B cell (primary cell): Measurements from ENCODE around the gene RHOBTB1. TPM values are rescaled to one million over a fixed set of nuclear protein-coding genes. Genes with fewer than 3 reads are reported as not detected.

Source experiments
- ATAC-seq: fragments of 200-7000 bp; cut with Tn5 transposase; one replicate; pipeline ENCODE4 v1.10.0; 2021; ENCODE audit warnings: low read depth, mild to moderate bottlenecking, moderate number of reproducible peaks, moderate library complexity
- CTCF ChIA-PET: fragments of 350-600 bp; sonication (Branson Sonifier 250); formaldehyde crosslinking; loops from one replicate; lab custom pipeline; 2021; ENCODE audit warnings: antibody characterized with exemption, inconsistent platforms; lab: Charles Lee
- POLR2A ChIA-PET: fragments of 350-600 bp; sonication (Branson Sonifier 250); formaldehyde crosslinking; loops from one replicate; lab custom pipeline; 2021; ENCODE audit warnings: antibody characterized with exemption; lab: Charles Lee
- DNase-seq: peaks from one replicate; pipeline ENCODE4 v3.0.0; 2013
- H2AFZ ChIP-seq: 2 replicates; pipeline ENCODE4 v1.6.1; 2012; ENCODE audit warnings: mild to moderate bottlenecking, low read depth, low read length; ENCODE audit not compliant: insufficient read depth, poor library complexity, severe bottlenecking
- H3K27ac ChIP-seq, 2 donors: 1 replicate in 1 of 2; 2 replicates in 1 of 2; pipeline ENCODE4 v1.5.1; 2012 to 2013; ENCODE audit warnings: low read length in 2 of 2, mild to moderate bottlenecking in 2 of 2, moderate library complexity in 1 of 2
- H3K27me3 ChIP-seq, 4 experiments: fragments of 200-600 bp in 1 of 4; sonication (generic) in 1 of 4; replicated peaks in 1 of 4; 1 replicate in 2 of 4; 2 replicates in 2 of 4; pipeline versions ENCODE4 v1.6.1 to v1.7.0; 2013 to 2016; ENCODE audit warnings: low read length in 3 of 4, mild to moderate bottlenecking in 2 of 4, mixed read lengths in 1 of 4, moderate library complexity in 1 of 4; ENCODE audit not compliant: insufficient read depth in 4 of 4, control insufficient read depth in 3 of 4; ENCODE audit errors: control extremely low read depth in 1 of 4
- H3K36me3 ChIP-seq, 2 experiments: replicated peaks in 1 of 2; 1 replicate in 1 of 2; 2 replicates in 1 of 2; pipeline versions ENCODE4 v1.6.1 to v1.7.1; 2013; ENCODE audit warnings: low read length in 1 of 2; ENCODE audit not compliant: insufficient read depth in 2 of 2, control insufficient read depth in 1 of 2; ENCODE audit errors: control extremely low read depth in 1 of 2, extremely low read depth in 1 of 2
- H3K4me1 ChIP-seq, 2 donors: fragments of 200-600 bp in 1 of 2; sonication (generic) in 1 of 2; 1 replicate in 1 of 2; 2 replicates in 1 of 2; pipeline versions ENCODE4 v1.5.1 to v1.6.1; 2013 to 2017; ENCODE audit warnings: low read length in 2 of 2; ENCODE audit not compliant: control insufficient read depth in 2 of 2, insufficient read depth in 2 of 2
- H3K4me2 ChIP-seq: replicated peaks from 2 replicates; pipeline ENCODE3; 2012; ENCODE audit warnings: mild to moderate bottlenecking, low read depth, low read length; ENCODE audit not compliant: poor library complexity, severe bottlenecking
- H3K4me3 ChIP-seq, 5 experiments: fragments of 200-600 bp in 1 of 5; sonication (generic) in 1 of 5; 1 replicate in 3 of 5; 2 replicates in 2 of 5; pipeline versions ENCODE4 v1.5.1 to v1.7.0; 2011 to 2016; ENCODE audit warnings: low read length in 4 of 5, mild to moderate bottlenecking in 4 of 5, low read depth in 2 of 5, control low read depth in 1 of 5, moderate library complexity in 1 of 5; ENCODE audit not compliant: insufficient read depth in 1 of 5; ENCODE audit errors: control extremely low read depth in 1 of 5, extremely low read depth in 1 of 5
- H3K79me2 ChIP-seq: fragments of 200-600 bp; sonication (generic); one replicate; pipeline ENCODE4 v1.6.0; 2016; ENCODE audit warnings: low read length; ENCODE audit not compliant: control insufficient read depth, insufficient read depth
- H3K9ac ChIP-seq: fragments of 200-600 bp; sonication (generic); 2 replicates; pipeline ENCODE4 v1.6.1; 2017; ENCODE audit warnings: mild to moderate bottlenecking, low read length, moderate library complexity
- H3K9me3 ChIP-seq, 3 donors: one replicate each; pipeline versions ENCODE4 v1.6.1 to v1.7.1; 2013; ENCODE audit warnings: low read length in 2 of 3; ENCODE audit not compliant: control insufficient read depth in 2 of 3, insufficient read depth in 1 of 3; ENCODE audit errors: control extremely low read depth in 1 of 3
- H4K20me1 ChIP-seq: 2 replicates; pipeline ENCODE4 v1.6.0; 2012; ENCODE audit warnings: mild to moderate bottlenecking, low read length; ENCODE audit not compliant: insufficient read depth, control insufficient read depth, poor library complexity, severe bottlenecking
- H3K27ac Mint-ChIP-seq: one replicate; pipeline ENCODE4 v1.8.0; 2021; ENCODE audit warnings: mixed read lengths
- H3K27me3 Mint-ChIP-seq: one replicate; pipeline ENCODE4 v1.8.0; 2021; ENCODE audit warnings: mixed read lengths
- H3K4me1 Mint-ChIP-seq: one replicate; pipeline ENCODE4 v1.8.0; 2021; ENCODE audit warnings: mixed read lengths
- H3K4me3 Mint-ChIP-seq: one replicate; pipeline ENCODE4 v1.8.0; 2021; ENCODE audit warnings: mixed read lengths
- H3K9me3 Mint-ChIP-seq: one replicate; pipeline ENCODE4 v1.8.0; 2022; ENCODE audit warnings: mixed read lengths; ENCODE audit not compliant: insufficient read depth
- EZH2 ChIP-seq: IDR thresholded peaks from 2 replicates; pipeline ENCODE4 v1.6.1; 2012; ENCODE audit warnings: borderline replicate concordance, low read depth, mild to moderate bottlenecking, moderate library complexity, low read length; ENCODE audit not compliant: insufficient read depth, poor library complexity, severe bottlenecking
- WGBS: methylation state at CpG from one replicate; pipeline ENCODE4 v1.1.5; 2013; ENCODE audit warnings: missing lambda C conversion rate; ENCODE audit not compliant: insufficient coverage; 5-methylcytosine and 5-hydroxymethylcytosine counted together
- intact Hi-C: fragments of 100-400 bp; cut with micrococcal nuclease; formaldehyde crosslinking; loops from one replicate; pipeline ENCODE4 v1.10.0; 2022
- polyA plus RNA-seq: library from polyadenylated mRNA; depleted of rRNA; stranded (reverse); fragments of >200 nt; gene quantifications from 2 replicates; pipeline ENCODE4 v1.2.3, GENCODE V29; 2012
- total RNA-seq, 2 donors: library from RNA; stranded (reverse); fragments of 120-200 nt in 1 of 2; gene quantifications; 1 replicate in 1 of 2; 2 replicates in 1 of 2; pipeline versions ENCODE4 v1.2.3 to v1.2.4, GENCODE V29; 2013 to 2022
- TF ChIP-seq, protein P1 (sequence below): fragments of 200-600 bp; IDR thresholded peaks from one replicate; pipeline ENCODE4 v1.8.0; 2022; ENCODE audit warnings: antibody characterized with exemption, mild to moderate bottlenecking

Gene RHOBTB1
- total and polyA plus RNA-seq, 2 donors (not counting 1 experiment from before 2014, with no cell fraction given) = 0.07 to 0.60 TPM

GRCh38 chr10:60937022-60937421 is 7.0 kb downstream of the RHOBTB1 start:
- Histone ChIP-seq H3K27ac (no peak overlapping the region), H2AFZ (no peak overlapping the region), H3K79me2 (no peaks in the 10 kb centered on the region), H4K20me1 (no peaks in the 10 kb centered on the region), H3K4me2 (no peak overlapping the region), H3K9ac (no peak overlapping the region), H3K4me1 (no peaks in the 10 kb centered on the region), H3K9me3 (no peaks in the 10 kb centered on the region), H3K27me3 (no peaks in the 10 kb centered on the region), H3K36me3 (peaks cover 0 to 1% of the 10 kb centered on the region in 2 experiments), H3K4me3 (no peak overlapping the region)
- WGBS = 83% methylated on average over 3 of the region's 4 CpGs
- H3K4me1 Mint-ChIP-seq = no peaks in the 10 kb centered on the region
- ChIA-PET CTCF (no interaction called here), POLR2A (no interaction called here)
- H3K27ac Mint-ChIP-seq = no peak overlapping the region
- TF ChIP-seq EZH2 = no peak
- TF ChIP-seq, protein P1, sequence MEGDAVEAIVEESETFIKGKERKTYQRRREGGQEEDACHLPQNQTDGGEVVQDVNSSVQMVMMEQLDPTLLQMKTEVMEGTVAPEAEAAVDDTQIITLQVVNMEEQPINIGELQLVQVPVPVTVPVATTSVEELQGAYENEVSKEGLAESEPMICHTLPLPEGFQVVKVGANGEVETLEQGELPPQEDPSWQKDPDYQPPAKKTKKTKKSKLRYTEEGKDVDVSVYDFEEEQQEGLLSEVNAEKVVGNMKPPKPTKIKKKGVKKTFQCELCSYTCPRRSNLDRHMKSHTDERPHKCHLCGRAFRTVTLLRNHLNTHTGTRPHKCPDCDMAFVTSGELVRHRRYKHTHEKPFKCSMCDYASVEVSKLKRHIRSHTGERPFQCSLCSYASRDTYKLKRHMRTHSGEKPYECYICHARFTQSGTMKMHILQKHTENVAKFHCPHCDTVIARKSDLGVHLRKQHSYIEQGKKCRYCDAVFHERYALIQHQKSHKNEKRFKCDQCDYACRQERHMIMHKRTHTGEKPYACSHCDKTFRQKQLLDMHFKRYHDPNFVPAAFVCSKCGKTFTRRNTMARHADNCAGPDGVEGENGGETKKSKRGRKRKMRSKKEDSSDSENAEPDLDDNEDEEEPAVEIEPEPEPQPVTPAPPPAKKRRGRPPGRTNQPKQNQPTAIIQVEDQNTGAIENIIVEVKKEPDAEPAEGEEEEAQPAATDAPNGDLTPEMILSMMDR = no peak
- H3K9me3 Mint-ChIP-seq = no peaks in the 10 kb centered on the region
- H3K27me3 Mint-ChIP-seq = peaks cover 2% of the 10 kb centered on the region
- ATAC-seq (no peak), DNase-seq (no peak)
- intact Hi-C loops = no loop called here
- H3K4me3 Mint-ChIP-seq = no peak overlapping the region

DNA sequence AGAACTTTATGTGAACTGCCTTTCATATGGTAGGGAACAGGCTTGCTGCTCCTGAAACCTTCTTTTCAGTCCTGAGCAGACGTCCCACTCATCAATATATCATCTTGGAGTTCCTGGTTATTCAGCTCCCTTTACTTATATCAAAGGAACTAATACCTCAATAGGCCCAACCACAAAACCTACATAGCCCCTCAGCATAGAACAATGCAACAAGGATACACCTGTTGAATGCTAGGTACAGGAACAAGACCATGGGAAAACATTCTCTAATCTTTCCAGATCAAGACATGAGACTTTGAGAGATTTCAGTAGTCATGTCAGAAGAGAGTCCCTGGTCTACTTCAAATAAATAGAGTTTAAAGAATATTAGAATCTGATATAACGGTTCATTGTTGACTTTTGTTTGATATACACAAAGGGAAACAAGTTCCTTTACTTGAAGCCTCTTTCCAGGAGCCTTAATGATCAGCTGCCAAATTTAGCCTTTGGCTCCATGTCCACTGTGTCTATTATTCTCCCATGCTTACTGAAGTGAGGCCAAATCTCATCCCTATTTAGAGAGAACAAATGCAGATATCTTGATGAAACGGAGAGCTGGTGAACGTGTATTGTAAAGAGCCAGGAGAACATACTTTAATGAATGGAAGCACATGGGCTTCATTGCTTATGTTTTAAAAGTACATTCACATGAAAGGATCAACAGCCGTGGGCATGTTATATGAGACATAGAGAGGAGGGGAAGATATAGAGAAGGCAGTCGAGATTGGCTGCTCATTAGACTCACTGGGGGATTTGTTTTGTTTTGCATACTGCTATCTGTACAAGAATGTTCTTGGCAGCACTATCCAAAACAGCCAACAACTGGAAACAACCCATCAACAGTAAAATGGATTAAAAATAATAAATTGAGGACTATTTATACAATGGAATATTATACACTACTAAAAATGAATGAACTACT is 9.5 kb downstream of the RHOBTB1 start:
- Histone ChIP-seq H3K4me2 (no peak overlapping the region), H3K4me1 (no peaks in the 10 kb centered on the region), H3K9me3 (no peaks in the 10 kb centered on the region), H3K27ac (no peak overlapping the region), H3K9ac (no peak overlapping the region), H3K36me3 (peaks cover 0 to 3% of the 10 kb centered on the region in 2 experiments), H3K4me3 (no peak overlapping the region), H3K27me3 (no peaks in the 10 kb centered on the region), H4K20me1 (no peaks in the 10 kb centered on the region), H3K79me2 (no peaks in the 10 kb centered on the region), H2AFZ (no peak overlapping the region)
- ATAC-seq = no peak
- WGBS = 100% methylated on average over 2 of the region's 6 CpGs
- Mint-ChIP-seq H3K4me1 (no peaks in the 10 kb centered on the region), H3K27me3 (peaks cover 2% of the 10 kb centered on the region), H3K4me3 (no peak overlapping the region), H3K27ac (no peak overlapping the region), H3K9me3 (no peaks in the 10 kb centered on the region)
- intact Hi-C loops = no loop called here
- POLR2A ChIA-PET = no interaction called here
- no peak for TF ChIP-seq EZH2
- TF ChIP-seq, protein P1 = no peak
- no peak for DNase-seq
- CTCF ChIA-PET = no interaction called here
